Stimulated activated CD8-positive, alpha-beta memory T cell treated with anti-CD3 and anti-CD28 coated beads, Interleukin-12 subunit alpha, Interleukin-12 subunit beta, amount 100 ng/mL, for 1 hour (primary cell): ENCODE measurements around the gene COX20.
"Not testable (repeated sequence)": the region's sequence is repeated elsewhere in the genome, so short reads cannot be mapped to it uniquely, and the experiment has no call there.

Source experiments
- DNase-seq: peaks from one replicate; pipeline ENCODE4 v3.0.0-alpha.2; 2020; ENCODE audit warnings: low read depth

Gene COX20

GRCh38 chr1:244835276-244836134 lies at the start of gene COX20:
Gene COX20 (plus strand): TSS chr1:244835658. CDS start chr1:244835715, 57 bp downstream.
- peak; percentile 81 for DNase-seq

GRCh38 chr1:244788493-244789275 lies 46.8 kb upstream of the COX20 start:
- DNase-seq, result no peak

GRCh38 chr1:244789276-244789580 lies 46.2 kb upstream of the COX20 start:
- no peak for DNase-seq

- no peak for DNase-seq
Observed at GRCh38 chr1:244789731-244790130, 45.7 kb upstream of the COX20 start.

GRCh38 chr1:244791061-244791460 lies 44.4 kb upstream of the COX20 start:
- no peak for DNase-seq

- DNase-seq, result no peak
Observed at GRCh38 chr1:244792188-244792850, 43.1 kb upstream of the COX20 start.

GRCh38 chr1:244794071-244794470 lies 41.4 kb upstream of the COX20 start:
- no peak for DNase-seq

- DNase-seq, result not testable (repeated sequence)
Observed at GRCh38 chr1:244794516-244794915, 40.9 kb upstream of the COX20 start.

- DNase-seq, result peak; percentile 27
Observed at GRCh38 chr1:244796719-244797406, 38.6 kb upstream of the COX20 start.

GRCh38 chr1:244800821-244801220 lies 34.6 kb upstream of the COX20 start:
- DNase-seq, result no peak

- peak; percentile 43 for DNase-seq
Observed at GRCh38 chr1:244801246-244801645, 34.2 kb upstream of the COX20 start.

GRCh38 chr1:244802041-244802440 lies 33.4 kb upstream of the COX20 start:
- no peak for DNase-seq

GRCh38 chr1:244802556-244803239 lies 32.8 kb upstream of the COX20 start:
- DNase-seq, result no peak

- no peak for DNase-seq
Observed at GRCh38 chr1:244804841-244805240, 30.6 kb upstream of the COX20 start.

GRCh38 chr1:244807138-244807537 lies 28.3 kb upstream of the COX20 start:
- DNase-seq, result no peak

- DNase-seq, result no peak
Observed at GRCh38 chr1:244810221-244810620, 25.2 kb upstream of the COX20 start.

GRCh38 chr1:244813327-244813726 lies 22.1 kb upstream of the COX20 start:
- no peak for DNase-seq

GRCh38 chr1:244815600-244816099 lies 19.8 kb upstream of the COX20 start:
- no peak for DNase-seq

- no peak for DNase-seq
Observed at GRCh38 chr1:244817415-244817894, 18.0 kb upstream of the COX20 start.

- DNase-seq, result no peak
Observed at GRCh38 chr1:244820131-244820530, 15.3 kb upstream of the COX20 start.

GRCh38 chr1:244821134-244821533 lies 14.3 kb upstream of the COX20 start:
- DNase-seq, result no peak
